Activated CD4-positive, alpha-beta T cell treated with anti-CD3 and anti-CD28 coated beads for 36 hours (primary cell): ENCODE measurements around the gene CAMK1D. TPM values are rescaled to one million over a fixed set of nuclear protein-coding genes. Genes with fewer than 3 reads are reported as not detected.

Experiments used
- ATAC-seq: fragments of 200-7000 bp; cut with Tn5 transposase; one replicate; pipeline ENCODE4 v1.10.0; 2021; ENCODE audit warnings: mild to moderate bottlenecking, moderate library complexity
- CTCF ChIA-PET: fragments of 350-600 bp; sonication (Branson Sonifier 250); formaldehyde crosslinking; loops from one replicate; lab custom pipeline; 2021; ENCODE audit warnings: antibody characterized with exemption; lab: Charles Lee
- POLR2A ChIA-PET: fragments of 350-600 bp; sonication (Branson Sonifier 250); formaldehyde crosslinking; loops from one replicate; lab custom pipeline; 2021; ENCODE audit warnings: antibody characterized with exemption, inconsistent platforms; lab: Charles Lee
- DNase-seq: peaks from one replicate; pipeline ENCODE4 v3.0.0-alpha.2; 2020
- H3K27ac Mint-ChIP-seq: one replicate; pipeline ENCODE4 v1.8.0; 2021; ENCODE audit warnings: mixed read lengths
- H3K27me3 Mint-ChIP-seq: one replicate; pipeline ENCODE4 v1.8.0; 2021; ENCODE audit warnings: mixed read lengths
- H3K36me3 Mint-ChIP-seq: one replicate; pipeline ENCODE4 v1.8.0; 2021; ENCODE audit warnings: low read depth, mixed read lengths
- H3K4me1 Mint-ChIP-seq: one replicate; pipeline ENCODE4 v1.8.0; 2021; ENCODE audit warnings: mixed read lengths
- H3K4me3 Mint-ChIP-seq: one replicate; pipeline ENCODE4 v1.8.0; 2021; ENCODE audit warnings: mild to moderate bottlenecking, moderate library complexity, mixed read lengths
- H3K9me3 Mint-ChIP-seq: one replicate; pipeline ENCODE4 v1.8.0; 2021; ENCODE audit warnings: low read depth, mixed read lengths
- intact Hi-C, 2 experiments: fragments of 100-400 bp; cut with DNase I in 1 of 2; cut with micrococcal nuclease in 1 of 2; formaldehyde crosslinking; loops; one replicate each; pipeline versions ENCODE4 v1.14.2 to v1.15.1; 2022 to 2024; cut with DNase I, micrococcal nuclease
- total RNA-seq, 2 experiments: library from RNA; stranded (reverse); gene quantifications; one replicate each; pipeline ENCODE4 v1.2.3, GENCODE V29; 2021

Gene CAMK1D
- total RNA-seq, 2 experiments from 2014 or later, result 16.0 to 16.3 TPM

- no peak overlapping the region for H3K27ac Mint-ChIP-seq
- H3K36me3 Mint-ChIP-seq, result peaks cover 12% of the 10 kb centered on the region
- H3K9me3 Mint-ChIP-seq, result no peaks in the 10 kb centered on the region
- POLR2A ChIA-PET, result interaction anchor here (0.6 kb wide), 1 partner anchor 24 kb away, joined by 3 read pairs; no protein-coding TSS in a partner anchor
- intact Hi-C loops, result no loop called here
- H3K27me3 Mint-ChIP-seq, result no peaks in the 10 kb centered on the region
- no peaks in the 10 kb centered on the region for H3K4me1 Mint-ChIP-seq
- CTCF ChIA-PET, result interaction anchor here (0.7 kb wide), 2 partner anchors 17 to 517 kb away, joined by 3 read pairs; no protein-coding TSS in a partner anchor
- H3K4me3 Mint-ChIP-seq, result no peak overlapping the region
- no peak for ATAC-seq
- no peak for DNase-seq
Measured at GRCh38 chr10:12796401-12797160, 447.2 kb downstream of the CAMK1D start.

- POLR2A ChIA-PET, result no interaction called here
- H3K4me1 Mint-ChIP-seq, result no peaks in the 10 kb centered on the region
- intact Hi-C loops, result no loop called here
- no peak overlapping the region for H3K4me3 Mint-ChIP-seq
- DNase-seq (no peak), ATAC-seq (no peak)
- no peaks in the 10 kb centered on the region for H3K9me3 Mint-ChIP-seq
- no peaks in the 10 kb centered on the region for H3K27me3 Mint-ChIP-seq
- H3K27ac Mint-ChIP-seq, result no peak overlapping the region
- CTCF ChIA-PET, result interaction anchor here (0.8 to 1.6 kb wide), 2 partner anchors 9 to 15 kb away, joined by 3 to 5 read pairs; no protein-coding TSS in a partner anchor
- H3K36me3 Mint-ChIP-seq, result peaks cover 10% of the 10 kb centered on the region
Measured at GRCh38 chr10:12797471-12798262, 448.3 kb downstream of the CAMK1D start.

- H3K27ac Mint-ChIP-seq, result no peak overlapping the region
- peaks cover 2% of the 10 kb centered on the region for H3K36me3 Mint-ChIP-seq
- H3K27me3 Mint-ChIP-seq, result no peaks in the 10 kb centered on the region
- no peak for ATAC-seq
- intact Hi-C loops, result no loop called here
- ChIA-PET POLR2A (no interaction called here), CTCF (interaction anchor here (1.6 kb wide), 1 partner anchor 17 kb away, joined by 7 read pairs; no protein-coding TSS in a partner anchor)
- H3K9me3 Mint-ChIP-seq, result no peaks in the 10 kb centered on the region
- no peak overlapping the region for H3K4me3 Mint-ChIP-seq
- no peak for DNase-seq
- no peaks in the 10 kb centered on the region for H3K4me1 Mint-ChIP-seq
Measured at GRCh38 chr10:12799144-12799543, 449.8 kb downstream of the CAMK1D start.

GRCh38 chr10:12799714-12800113, 450.4 kb downstream of the CAMK1D start:
- ChIA-PET CTCF (interaction anchor here (1.0 to 1.6 kb wide), 2 partner anchors 10 to 17 kb away, joined by 3 to 7 read pairs; no protein-coding TSS in a partner anchor), POLR2A (no interaction called here)
- no peak for ATAC-seq
- DNase-seq, result no peak
- H3K36me3 Mint-ChIP-seq, result peaks cover 2% of the 10 kb centered on the region
- no peak overlapping the region for H3K27ac Mint-ChIP-seq
- H3K9me3 Mint-ChIP-seq, result no peaks in the 10 kb centered on the region
- H3K4me3 Mint-ChIP-seq, result no peak overlapping the region
- H3K4me1 Mint-ChIP-seq, result no peaks in the 10 kb centered on the region
- no peaks in the 10 kb centered on the region for H3K27me3 Mint-ChIP-seq
- intact Hi-C loops, result no loop called here

- intact Hi-C loops, result no loop called here
- H3K9me3 Mint-ChIP-seq, result no peaks in the 10 kb centered on the region
- CTCF ChIA-PET, result interaction anchor here (1.0 to 1.6 kb wide), 2 partner anchors 9 to 18 kb away, joined by 3 to 7 read pairs; no protein-coding TSS in a partner anchor
- no peak overlapping the region for H3K27ac Mint-ChIP-seq
- H3K27me3 Mint-ChIP-seq, result no peaks in the 10 kb centered on the region
- DNase-seq, result no peak
- ATAC-seq, result no peak
- POLR2A ChIA-PET, result no interaction called here
- H3K4me1 Mint-ChIP-seq, result no peaks in the 10 kb centered on the region
- no peak overlapping the region for H3K4me3 Mint-ChIP-seq
- peaks cover 2% of the 10 kb centered on the region for H3K36me3 Mint-ChIP-seq
Measured at GRCh38 chr10:12800302-12800701, 451.0 kb downstream of the CAMK1D start.

GRCh38 chr10:12801214-12802087, 452.1 kb downstream of the CAMK1D start:
- intact Hi-C loops, result no loop called here
- POLR2A ChIA-PET, result no interaction called here
- DNase-seq (no peak), ATAC-seq (no peak)
- peaks cover 2% of the 10 kb centered on the region for H3K36me3 Mint-ChIP-seq
- H3K9me3 Mint-ChIP-seq, result no peaks in the 10 kb centered on the region
- no peaks in the 10 kb centered on the region for H3K4me1 Mint-ChIP-seq
- CTCF ChIA-PET, result no interaction called here
- no peak overlapping the region for H3K27ac Mint-ChIP-seq
- H3K4me3 Mint-ChIP-seq, result no peak overlapping the region
- H3K27me3 Mint-ChIP-seq, result no peaks in the 10 kb centered on the region

GRCh38 chr10:12803776-12804175, 454.4 kb downstream of the CAMK1D start:
- peaks cover 2% of the 10 kb centered on the region for H3K36me3 Mint-ChIP-seq
- no peaks in the 10 kb centered on the region for H3K4me1 Mint-ChIP-seq
- no peak for ATAC-seq
- H3K27ac Mint-ChIP-seq, result no peak overlapping the region
- CTCF ChIA-PET, result interaction anchor here (0.9 kb wide), 1 partner anchor 136 kb away, joined by 3 read pairs; no protein-coding TSS in a partner anchor
- H3K9me3 Mint-ChIP-seq, result no peaks in the 10 kb centered on the region
- POLR2A ChIA-PET, result no interaction called here
- no peaks in the 10 kb centered on the region for H3K27me3 Mint-ChIP-seq
- no peak overlapping the region for H3K4me3 Mint-ChIP-seq
- intact Hi-C loops, result no loop called here
- no peak for DNase-seq

GRCh38 chr10:12806228-12807095, 457.1 kb downstream of the CAMK1D start:
- Mint-ChIP-seq H3K4me1 (no peaks in the 10 kb centered on the region), H3K27me3 (no peaks in the 10 kb centered on the region), H3K4me3 (no peak overlapping the region), H3K36me3 (peaks cover 3% of the 10 kb centered on the region), H3K9me3 (no peaks in the 10 kb centered on the region), H3K27ac (no peak overlapping the region)
- ChIA-PET POLR2A (no interaction called here), CTCF (no interaction called here)
- ATAC-seq, result no peak
- no peak for DNase-seq
- intact Hi-C loops, result no loop called here

- Mint-ChIP-seq H3K4me3 (no peak overlapping the region), H3K27ac (no peak overlapping the region), H3K9me3 (no peaks in the 10 kb centered on the region), H3K27me3 (no peaks in the 10 kb centered on the region), H3K4me1 (no peaks in the 10 kb centered on the region), H3K36me3 (peaks cover 7% of the 10 kb centered on the region)
- no peak for DNase-seq
- intact Hi-C loops, result no loop called here
- CTCF ChIA-PET, result no interaction called here
- no peak for ATAC-seq
- POLR2A ChIA-PET, result no interaction called here
Measured at GRCh38 chr10:12807096-12807755, 457.9 kb downstream of the CAMK1D start.

- intact Hi-C loops, result no loop called here
- H3K27ac Mint-ChIP-seq, result no peak overlapping the region
- POLR2A ChIA-PET, result no interaction called here
- DNase-seq, result no peak
- H3K4me3 Mint-ChIP-seq, result no peak overlapping the region
- peaks cover 13% of the 10 kb centered on the region for H3K36me3 Mint-ChIP-seq
- no peaks in the 10 kb centered on the region for H3K9me3 Mint-ChIP-seq
- H3K27me3 Mint-ChIP-seq, result no peaks in the 10 kb centered on the region
- no peak for ATAC-seq
- CTCF ChIA-PET, result no interaction called here
- H3K4me1 Mint-ChIP-seq, result no peaks in the 10 kb centered on the region
Measured at GRCh38 chr10:12808014-12808613, 458.8 kb downstream of the CAMK1D start.
